Heart left ventricle (tissue), 16 donors: Measurements from ENCODE around the gene ATXN1. TPM values are rescaled to one million over a fixed set of nuclear protein-coding genes. Genes with fewer than 3 reads are reported as not detected.

Source experiments
- ATAC-seq, 4 donors: fragments of 200-7000 bp; cut with Tn5 transposase; one replicate each; pipeline ENCODE4 v1.9.1; 2020 to 2022; ENCODE audit warnings: moderate library complexity in 4 of 4, mild to moderate bottlenecking in 3 of 4, moderate number of reproducible peaks in 1 of 4
- DNase-seq, 5 donors: peaks; one replicate each; pipeline ENCODE4 v3.0.0-alpha.2; 2020
- H3K27ac ChIP-seq, 12 donors: fragments of 200-600 bp; sonication (generic) in 4 of 12; one replicate each; pipeline versions ENCODE4 v1.5.0 to v1.8.0; 2016 to 2022; ENCODE audit warnings: mild to moderate bottlenecking in 2 of 12
- H3K27me3 ChIP-seq, 9 donors: fragments of 200-600 bp; sonication (generic) in 2 of 9; one replicate each; pipeline versions ENCODE4 v1.5.1 to v1.8.0; 2016 to 2022; ENCODE audit warnings: mild to moderate bottlenecking in 3 of 9
- H3K36me3 ChIP-seq, 9 donors: fragments of 200-600 bp; sonication (generic) in 2 of 9; one replicate each; pipeline versions ENCODE4 v1.5.0 to v1.8.0; 2018 to 2022; ENCODE audit warnings: mild to moderate bottlenecking in 2 of 9
- H3K4me1 ChIP-seq, 12 donors: fragments of 200-600 bp; sonication (generic) in 4 of 12; one replicate each; pipeline versions ENCODE4 v1.5.0 to v1.8.0; 2016 to 2022; ENCODE audit warnings: mild to moderate bottlenecking in 3 of 12
- H3K4me3 ChIP-seq, 12 donors: fragments of 200-600 bp; sonication (generic) in 4 of 12; one replicate each; pipeline versions ENCODE4 v1.5.0 to v1.8.0; 2017 to 2022; ENCODE audit warnings: mild to moderate bottlenecking in 9 of 12, moderate library complexity in 4 of 12
- H3K9me3 ChIP-seq, 12 donors: fragments of 200-600 bp; sonication (generic) in 4 of 12; one replicate each; pipeline versions ENCODE4 v1.5.0 to v1.8.0; 2016 to 2022; ENCODE audit warnings: mild to moderate bottlenecking in 1 of 12
- POLR2A ChIP-seq, 2 donors: fragments of 450-650 bp; IDR thresholded peaks; one replicate each; pipeline ENCODE4 v1.6.1; 2017; ENCODE audit warnings: antibody characterized with exemption in 2 of 2, mild to moderate bottlenecking in 2 of 2, moderate library complexity in 2 of 2
- WGBS, 4 donors: extraction: QIAGEN DNeasy Blood & Tissue Kit in 2 of 4; methylation state at CpG; one replicate each; pipeline versions ENCODE4 v1.1.5 to v1.1.7; 2013 to 2018; 5-methylcytosine and 5-hydroxymethylcytosine counted together
- intact Hi-C, 10 donors: fragments of 100-400 bp; cut with DNase I; formaldehyde crosslinking; loops; one replicate each; pipeline versions ENCODE4 v1.11.1 to v1.14.2; 2022
- polyA plus RNA-seq, 2 donors: library from polyadenylated mRNA; stranded (reverse); fragments of 200-250 nt; gene quantifications; one replicate each; pipeline ENCODE4 v1.2.3, GENCODE V29; 2013
- total RNA-seq, 9 donors: library from RNA; depleted of rRNA in 2 of 9; stranded (reverse); fragments of >200 nt in 2 of 9; fragmentation: NEBNext Ultra II Directional in 3 of 9; extraction: Animal tissue kit (Norgen Biotek cat#: 25700) in 3 of 9; gene quantifications; one replicate each; pipeline versions ENCODE4 v1.1.0 to v1.2.4, GENCODE V29; 2016 to 2023
- TF ChIP-seq, protein P1 (sequence below), 12 donors: fragments of 200-600 bp; sonication (generic) in 4 of 12; IDR thresholded peaks; one replicate each; pipeline versions ENCODE4 v1.5.0 to v1.8.0; 2018 to 2022; ENCODE audit warnings: antibody characterized with exemption in 12 of 12, mild to moderate bottlenecking in 5 of 12
- donor health status: ischemic (EF 13 %, LVEDD 7.1; RV severe dilation, severe dysfunction).
- donor health status: healthy with polysubstance abuse.
- donor health status: DM: no; HTN: yes; CAD: no.
- donor health status: DM: no; HTN: no; CAD: no.
- donor health status: ischemic (EF 25% LVEDD 6.9; RV normal size, moderate dysfunction).
- donor health status: ischemic (EF 25% LVEDD 5.7; RV mildly dilated, moderate dysfunction).
- donor health status: healthy.
- donor health status: DM: yes; HTN: yes; CAD: no.
- donor health status: ischemic (EF 35%, LVEDD 5.7; RV mildly dilated, moderate dysfunction).
- donor health status: nonischemic (EF 11% LVEDD 7.7; RV severe dilation, severe dysfunction).
- donor health status: DM: yes; HTN: yes; CAD: no.
- donor health status: PGD.
- donor health status: ischemic (EF 29% LVEDD 5.4; RV normal size, mild dysfunction).
- donor health status: nonischemic (EF 23%, LVEDD 6.1; RV moderate dilation, normal function).

Gene ATXN1
- total and polyA plus RNA-seq, 11 donors: 8.7 to 51.8 (median 36.0) TPM

GRCh38 chr6:16399695-16400094 is 361.6 kb downstream of the ATXN1 start:
- H3K9me3 ChIP-seq: no peaks in the 10 kb centered on the region
- H3K27ac ChIP-seq: peak overlapping the region in 1 of 12 donors; percentile 42
- H3K27me3 ChIP-seq: no peaks in the 10 kb centered on the region
- H3K36me3 ChIP-seq: no peaks in the 10 kb centered on the region
- H3K4me3 ChIP-seq: no peak overlapping the region
- DNase-seq: no peak
- WGBS, 4 donors: 75 to 85% (median 79%) methylated on average over 5 of the region's 5 CpGs
- intact Hi-C loops: loop anchor here in 2 of 10 donors (5.0 to 10.0 kb wide), 2 partner anchors 363 to 565 kb away; partner anchors contain the start of gene ATXN1 (in 1 of the 2)
- H3K4me1 ChIP-seq: peaks cover 0 to 26% (median 5%) of the 10 kb centered on the region in 12 donors
- no peak for ATAC-seq
- TF ChIP-seq, protein P1, sequence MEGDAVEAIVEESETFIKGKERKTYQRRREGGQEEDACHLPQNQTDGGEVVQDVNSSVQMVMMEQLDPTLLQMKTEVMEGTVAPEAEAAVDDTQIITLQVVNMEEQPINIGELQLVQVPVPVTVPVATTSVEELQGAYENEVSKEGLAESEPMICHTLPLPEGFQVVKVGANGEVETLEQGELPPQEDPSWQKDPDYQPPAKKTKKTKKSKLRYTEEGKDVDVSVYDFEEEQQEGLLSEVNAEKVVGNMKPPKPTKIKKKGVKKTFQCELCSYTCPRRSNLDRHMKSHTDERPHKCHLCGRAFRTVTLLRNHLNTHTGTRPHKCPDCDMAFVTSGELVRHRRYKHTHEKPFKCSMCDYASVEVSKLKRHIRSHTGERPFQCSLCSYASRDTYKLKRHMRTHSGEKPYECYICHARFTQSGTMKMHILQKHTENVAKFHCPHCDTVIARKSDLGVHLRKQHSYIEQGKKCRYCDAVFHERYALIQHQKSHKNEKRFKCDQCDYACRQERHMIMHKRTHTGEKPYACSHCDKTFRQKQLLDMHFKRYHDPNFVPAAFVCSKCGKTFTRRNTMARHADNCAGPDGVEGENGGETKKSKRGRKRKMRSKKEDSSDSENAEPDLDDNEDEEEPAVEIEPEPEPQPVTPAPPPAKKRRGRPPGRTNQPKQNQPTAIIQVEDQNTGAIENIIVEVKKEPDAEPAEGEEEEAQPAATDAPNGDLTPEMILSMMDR (IDR thresholded peaks at IDR 0.05): no peak
- TF ChIP-seq POLR2A (IDR thresholded peaks at IDR 0.05): no peak

DNA sequence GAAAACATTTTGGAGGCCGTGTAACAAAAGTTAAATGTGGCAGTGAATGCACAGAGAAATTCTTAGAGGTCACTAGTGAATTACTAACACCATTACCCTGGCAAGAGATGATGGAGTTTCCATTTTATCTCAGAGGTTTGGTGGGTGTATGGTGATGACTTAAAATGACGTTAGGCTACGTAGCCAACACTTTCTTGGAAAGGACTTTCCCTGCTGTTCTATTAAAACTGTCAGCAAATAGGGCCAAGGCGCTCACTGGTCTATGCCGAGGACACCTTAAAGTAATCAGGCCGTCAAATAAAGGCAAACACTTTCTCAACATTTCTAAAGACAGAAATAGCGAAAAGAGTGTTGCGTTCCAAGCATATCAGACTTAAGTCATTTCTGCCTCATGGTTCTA is 362.1 kb downstream of the ATXN1 start:
- Histone ChIP-seq H3K9me3 (no peaks in the 10 kb centered on the region), H3K27ac (peak overlapping the region in 2 of 12 donors; percentile 7 to 42), H3K4me3 (no peak overlapping the region), H3K36me3 (no peaks in the 10 kb centered on the region), H3K27me3 (no peaks in the 10 kb centered on the region), H3K4me1 (peaks cover 0 to 26% (median 5%) of the 10 kb centered on the region in 12 donors)
- DNase-seq (no peak), ATAC-seq (peak in 3 of 4 donors; percentile 36 to 55 (median 37))
- intact Hi-C loops: no loop called here
- WGBS, 4 donors: 50 to 73% (median 68%) methylated on average over 8 of the region's 8 CpGs
- TF ChIP-seq POLR2A (IDR thresholded peaks at IDR 0.05): no peak

GRCh38 chr6:16398587-16398986 is 362.7 kb downstream of the ATXN1 start:
- Histone ChIP-seq H3K4me3 (no peak overlapping the region), H3K9me3 (no peaks in the 10 kb centered on the region), H3K4me1 (peaks cover 0 to 26% (median 5%) of the 10 kb centered on the region in 12 donors), H3K36me3 (no peaks in the 10 kb centered on the region), H3K27ac (peak overlapping the region in 1 of 12 donors; percentile 23), H3K27me3 (no peaks in the 10 kb centered on the region)
- intact Hi-C loops: no loop called here
- DNase-seq (no peak), ATAC-seq (no peak)
- WGBS, 4 donors: 82 to 88% (median 87%) methylated on average over 5 of the region's 5 CpGs
- no peak for TF ChIP-seq POLR2A (IDR thresholded peaks at IDR 0.05)
- TF ChIP-seq, protein P1 (IDR thresholded peaks at IDR 0.05): no peak

GRCh38 chr6:16397623-16398022 is 363.6 kb downstream of the ATXN1 start:
- no peak overlapping the region for H3K27ac ChIP-seq
- H3K36me3 ChIP-seq: no peaks in the 10 kb centered on the region
- H3K9me3 ChIP-seq: no peaks in the 10 kb centered on the region
- no peaks in the 10 kb centered on the region for H3K27me3 ChIP-seq
- DNase-seq (no peak), ATAC-seq (no peak)
- no peak overlapping the region for H3K4me3 ChIP-seq
- intact Hi-C loops: no loop called here
- 71 to 88% (median 84%) methylated on average over 4 of the region's 4 CpGs for WGBS, 4 donors
- peaks cover 0 to 24% (median 2%) of the 10 kb centered on the region in 12 donors for H3K4me1 ChIP-seq
- TF ChIP-seq, protein P1 (IDR thresholded peaks at IDR 0.05): no peak
- no peak for TF ChIP-seq POLR2A (IDR thresholded peaks at IDR 0.05)
